Measurements from ENCODE around the gene RCBTB1.
"Not testable (repeated sequence)": the region's sequence is repeated elsewhere in the genome, so short reads cannot be mapped to it uniquely, and the experiment has no call there.

Gene RCBTB1

DNA sequence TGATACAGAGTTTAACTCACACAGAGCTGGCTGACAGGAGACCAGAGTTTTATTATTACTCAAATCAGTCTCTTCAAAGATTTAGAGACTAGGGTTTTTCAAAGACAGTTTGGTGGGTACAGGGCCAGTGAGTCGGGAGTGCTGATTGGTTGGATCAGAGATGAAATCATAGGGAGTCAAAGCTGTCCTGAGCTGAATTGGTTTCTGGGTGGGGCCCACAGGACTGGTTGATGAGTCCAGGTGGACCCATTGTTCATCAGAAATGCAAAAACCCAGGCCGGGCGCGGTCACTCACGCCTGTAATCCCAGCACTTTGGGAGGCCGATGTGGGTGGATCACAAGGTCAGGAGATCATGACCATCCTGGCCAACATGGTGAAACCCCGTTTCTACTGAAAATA lies 17.3 kb upstream of the RCBTB1 start:
- DNase-seq, result not testable (repeated sequence)

GRCh38 chr13:49602005-49602404 lies 16.6 kb upstream of the RCBTB1 start:
- no peak for DNase-seq

DNA sequence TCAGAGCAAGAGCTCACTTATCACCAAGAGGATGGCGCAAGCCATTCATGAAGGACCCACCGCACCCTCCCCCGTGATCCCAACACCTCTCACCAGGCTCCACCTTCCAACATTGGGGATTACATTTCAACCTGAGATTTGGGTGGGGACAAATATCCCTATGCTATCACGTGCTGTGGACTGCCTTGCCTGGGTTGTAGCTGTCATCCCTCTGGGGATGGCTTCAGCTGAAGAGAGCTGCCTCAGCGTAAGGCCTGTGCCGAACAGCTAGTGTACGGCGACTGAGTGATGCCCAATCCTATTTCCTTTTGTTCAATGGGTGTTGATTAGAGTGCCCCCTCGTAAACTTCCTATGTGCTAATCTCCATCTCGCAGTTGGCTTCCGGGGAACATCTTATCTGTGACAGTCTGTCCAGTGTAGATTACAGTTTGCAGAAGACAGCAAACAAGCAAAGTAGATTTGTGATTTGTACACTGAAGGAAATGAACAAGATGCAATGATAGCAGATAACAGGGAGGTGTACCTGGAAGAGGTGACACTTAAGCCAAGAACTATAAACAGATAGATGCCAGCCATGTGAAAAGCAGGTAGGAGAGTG lies 11.8 kb upstream of the RCBTB1 start:
- DNase-seq, result no peak

DNA sequence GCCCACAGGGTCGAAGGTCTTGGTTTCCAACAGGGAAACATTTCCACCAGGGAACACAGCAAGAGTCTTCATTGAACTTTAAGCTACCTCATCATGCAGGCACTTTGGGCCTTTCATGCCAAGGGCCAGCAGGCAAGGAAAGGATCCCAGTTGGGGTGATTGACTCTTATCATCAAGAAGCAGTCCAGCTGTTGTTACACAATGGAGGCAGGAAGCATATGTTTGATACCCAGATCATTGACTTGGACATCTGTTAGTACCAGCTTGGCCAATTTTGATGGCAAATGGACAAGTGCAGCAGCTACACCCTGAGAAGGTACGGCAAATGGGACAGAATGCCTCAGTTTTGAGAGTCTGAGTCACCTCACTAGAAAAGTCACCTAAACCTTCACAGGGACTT lies 10.9 kb upstream of the RCBTB1 start:
- peak; percentile 90 for DNase-seq

DNA sequence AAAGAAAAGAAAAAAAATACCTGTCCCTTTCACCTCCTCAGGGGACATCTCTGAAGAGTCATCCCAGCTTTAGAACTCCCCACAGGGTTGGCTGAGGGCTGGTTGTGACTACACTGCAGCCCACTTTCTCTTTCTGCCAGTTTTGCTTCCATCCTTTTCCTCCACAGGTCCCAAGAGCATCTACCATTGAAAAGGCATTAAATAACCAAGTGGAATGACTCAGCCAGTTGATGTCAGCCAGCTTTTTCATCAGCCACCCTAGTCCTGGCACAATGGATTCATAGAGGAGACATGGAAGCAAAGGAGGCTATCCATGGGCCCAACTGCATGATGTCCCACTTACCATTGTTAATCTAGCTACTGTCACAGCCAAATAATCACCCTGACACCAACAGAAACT lies 9.2 kb upstream of the RCBTB1 start:
- DNase-seq, result no peak

DNA sequence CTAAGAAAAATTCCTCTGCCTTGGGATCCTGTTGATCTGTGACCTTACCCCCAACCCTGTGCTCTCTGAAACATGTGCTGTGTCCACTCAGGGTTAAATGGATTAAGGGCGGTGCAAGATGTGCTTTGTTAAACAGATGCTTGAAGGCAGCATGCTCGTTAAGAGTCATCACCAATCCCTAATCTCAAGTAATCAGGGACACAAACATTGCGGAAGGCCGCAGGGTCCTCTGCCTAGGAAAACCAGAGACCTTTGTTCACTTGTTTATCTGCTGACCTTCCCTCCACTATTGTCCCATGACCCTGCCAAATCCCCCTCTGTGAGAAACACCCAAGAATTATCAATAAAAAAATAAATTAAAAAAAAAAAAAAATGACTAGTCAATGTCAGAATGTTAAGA lies 8.5 kb upstream of the RCBTB1 start:
- DNase-seq, result not testable (repeated sequence)

GRCh38 chr13:49590714-49591113 lies 5.4 kb upstream of the RCBTB1 start:
- not testable (repeated sequence) for DNase-seq

DNA sequence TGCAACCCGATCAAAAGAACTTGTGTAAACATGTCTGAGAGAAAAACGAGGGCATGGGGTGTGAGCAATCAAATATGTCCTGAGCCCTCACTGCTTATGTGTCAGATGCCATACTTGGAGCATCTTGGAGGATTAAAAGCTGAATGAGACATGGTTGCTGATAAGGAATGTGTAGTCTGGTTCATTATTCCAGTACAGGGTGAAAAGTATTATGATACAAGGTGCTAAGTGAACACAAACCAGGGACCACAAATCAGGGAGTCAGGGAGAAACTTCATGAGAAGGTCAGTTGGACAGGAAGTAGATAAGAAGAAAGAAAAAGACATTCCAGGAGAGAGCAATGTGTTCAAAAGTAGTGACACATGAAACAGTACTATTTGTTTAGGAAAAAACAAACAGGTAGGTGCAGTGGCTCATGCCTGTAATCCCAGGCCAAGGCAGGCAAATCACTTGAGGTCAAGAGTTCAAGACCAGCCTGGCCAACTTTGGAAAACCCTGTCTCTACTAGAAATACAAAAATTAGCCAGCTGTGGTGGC lies 2.0 kb upstream of the RCBTB1 start:
- DNase-seq, result no peak

DNA sequence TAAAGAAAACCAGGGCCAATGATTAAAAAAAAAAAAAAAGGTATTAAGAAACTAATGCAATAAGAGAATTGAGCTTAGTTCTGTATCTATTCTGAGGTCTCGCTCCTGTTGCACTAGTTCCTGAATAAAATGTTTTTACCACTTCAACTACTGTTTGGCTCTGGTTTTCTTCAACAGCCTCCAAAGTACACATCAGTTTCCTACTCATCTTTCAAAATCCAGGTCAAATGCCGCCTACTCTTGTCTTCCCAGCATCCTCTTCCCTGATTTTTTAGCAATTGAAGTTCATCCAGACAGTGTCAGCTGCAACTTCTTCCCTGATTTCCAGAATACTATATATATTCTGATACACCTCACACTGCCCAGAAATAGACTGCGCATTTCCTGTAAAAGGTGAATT lies 1.4 kb upstream of the RCBTB1 start:
- no peak for DNase-seq

DNA sequence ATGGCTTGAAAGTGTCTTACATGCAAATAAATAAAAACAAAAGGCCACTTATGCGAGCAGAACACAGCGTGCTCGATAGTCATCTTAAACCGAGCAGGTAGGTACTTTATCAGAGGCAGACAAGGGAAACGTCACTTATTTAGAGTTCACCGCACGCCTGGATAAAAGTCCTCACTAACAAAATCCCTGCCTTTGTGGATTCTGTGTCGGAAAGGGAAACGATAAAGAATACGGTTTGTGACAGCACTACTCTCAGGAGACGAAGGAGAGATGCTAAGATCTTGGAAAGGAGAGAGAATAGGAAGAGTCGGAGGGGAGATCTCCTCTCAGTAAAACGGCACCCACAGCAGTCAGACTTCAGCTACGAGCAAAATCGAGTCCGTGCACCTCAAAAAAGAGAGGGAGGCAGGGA lies 581 bp downstream of the RCBTB1 start:
- DNase-seq, result no peak

- peak; percentile 89 for DNase-seq
These were observed 4.2 kb downstream of the RCBTB1 start for GRCh38 chr13:49580980-49581680.

DNA sequence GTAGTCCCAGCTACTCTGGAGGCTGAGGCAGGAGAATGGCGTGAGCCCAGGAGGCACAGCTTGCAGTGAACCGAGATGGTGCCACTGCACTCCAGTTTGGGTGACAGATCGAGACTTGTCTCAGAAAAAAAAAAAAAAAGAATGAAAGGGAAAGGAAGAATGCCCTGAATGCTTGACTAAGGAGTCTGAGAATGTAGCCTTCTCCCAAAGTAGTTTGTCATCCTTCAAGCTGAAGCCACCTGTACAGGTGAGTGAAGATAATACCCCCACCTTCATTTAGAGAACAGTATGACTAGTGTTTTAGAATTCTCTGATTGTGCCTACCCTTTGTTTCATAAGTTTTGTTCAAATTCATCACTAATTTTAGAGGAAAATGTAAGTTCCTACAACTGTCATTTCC lies 5.9 kb downstream of the RCBTB1 start:
- DNase-seq, result no peak

DNA sequence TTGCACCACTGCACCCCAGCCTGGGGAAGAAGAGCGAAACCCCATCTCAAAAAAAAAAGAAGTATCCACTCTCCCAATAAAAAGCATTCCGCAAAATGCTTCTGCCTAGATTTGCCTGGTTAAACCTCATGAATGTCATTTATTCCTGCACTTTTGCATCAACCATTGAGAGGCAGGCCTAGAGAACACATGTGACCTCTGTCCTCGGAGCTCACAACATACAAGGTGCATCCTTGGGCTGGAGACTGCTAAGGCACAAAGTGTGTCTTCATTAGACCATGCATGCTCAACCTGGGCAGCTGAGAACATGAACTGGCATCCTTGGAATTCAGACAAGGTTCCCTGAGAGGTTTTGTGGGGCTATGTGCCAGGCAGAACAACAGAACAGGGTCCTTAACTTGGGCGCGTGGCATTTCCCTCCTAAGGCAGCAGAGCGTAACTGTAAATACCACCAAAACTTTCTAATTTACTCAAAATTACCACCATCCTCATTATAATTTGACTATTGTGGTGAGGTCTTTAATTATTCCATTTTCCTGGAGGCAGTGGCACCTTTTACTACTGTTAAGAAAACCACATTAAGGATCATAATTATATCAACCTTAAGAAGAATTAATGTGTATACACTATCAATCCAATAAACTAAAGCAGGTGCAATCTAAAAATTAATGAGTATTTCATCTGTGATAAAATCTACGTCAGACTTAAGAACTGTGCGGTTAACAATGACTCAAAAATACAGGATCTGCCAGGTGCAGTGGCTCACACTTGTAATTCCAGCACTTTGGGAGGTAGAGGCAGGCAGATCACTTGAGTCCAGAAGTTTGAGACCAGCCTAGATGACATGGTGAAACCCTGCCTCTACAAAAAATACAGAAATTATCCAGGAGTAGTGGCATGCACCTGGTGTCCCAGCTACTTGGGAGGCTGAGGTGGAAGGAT lies 13.8 kb downstream of the RCBTB1 start:
- DNase-seq, result no peak

- no peak for DNase-seq
These were observed 15.2 kb downstream of the RCBTB1 start for GRCh38 chr13:49569993-49570689.

- DNase-seq, result no peak
These were observed 17.9 kb downstream of the RCBTB1 start for GRCh38 chr13:49567491-49567890.

DNA sequence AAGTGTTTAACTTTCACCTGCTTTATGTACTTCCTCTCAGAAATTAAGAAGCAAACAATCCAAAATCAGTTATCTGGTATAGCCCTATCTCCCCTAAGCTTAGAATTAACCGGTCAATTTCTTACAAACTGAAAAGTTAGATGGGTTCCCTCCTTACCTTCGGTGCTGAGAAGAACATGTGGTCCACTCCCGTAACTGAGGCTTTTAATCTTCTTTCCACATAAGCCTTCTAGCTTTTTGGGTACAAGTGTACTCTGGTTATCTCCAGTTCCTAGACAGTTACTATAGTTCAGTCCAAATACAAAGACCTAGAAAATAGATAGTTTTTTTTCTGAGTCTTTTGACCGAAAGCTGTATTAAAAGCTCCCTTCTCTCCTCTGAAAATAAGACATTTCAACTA lies 18.9 kb downstream of the RCBTB1 start:
- no peak for DNase-seq

- DNase-seq, result not testable (repeated sequence)
These were observed 19.9 kb downstream of the RCBTB1 start for GRCh38 chr13:49565461-49565860.

DNA sequence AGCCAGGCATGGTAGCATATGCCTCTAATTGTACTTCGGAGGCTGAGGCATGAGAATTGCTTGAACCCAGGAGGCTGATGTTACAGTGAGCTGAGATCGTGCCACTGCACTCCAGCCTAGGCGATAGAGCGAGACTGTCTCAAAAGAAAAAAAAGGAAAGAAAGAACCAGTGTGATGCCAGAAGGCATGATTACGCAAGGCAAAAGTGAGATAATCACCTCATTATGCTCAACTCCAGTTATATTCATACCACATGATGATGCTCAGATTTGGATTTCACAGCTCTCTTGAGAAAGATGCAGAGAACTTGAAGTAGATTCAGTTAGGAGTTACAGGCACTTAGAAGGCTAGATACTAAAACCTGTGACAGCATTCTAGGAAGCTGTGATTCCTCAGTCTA lies 21.8 kb downstream of the RCBTB1 start:
- no peak for DNase-seq

DNA sequence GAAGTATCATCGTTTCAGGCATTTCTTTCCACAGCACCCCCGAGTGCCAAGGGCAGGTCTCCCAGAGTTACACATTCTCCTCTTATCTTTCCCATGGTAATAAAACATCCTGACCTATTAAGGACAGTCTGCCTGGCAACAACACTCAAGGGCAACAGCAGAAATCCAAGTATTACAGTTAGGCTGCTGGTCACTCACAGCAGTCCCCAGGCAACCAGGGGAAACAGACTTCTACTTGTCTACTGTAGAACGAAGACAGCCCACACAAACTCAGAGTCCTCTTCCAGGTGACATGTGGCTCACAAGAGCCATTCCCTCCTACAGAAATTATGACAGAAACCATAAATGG lies 24.3 kb downstream of the RCBTB1 start:
- no peak for DNase-seq

DNA sequence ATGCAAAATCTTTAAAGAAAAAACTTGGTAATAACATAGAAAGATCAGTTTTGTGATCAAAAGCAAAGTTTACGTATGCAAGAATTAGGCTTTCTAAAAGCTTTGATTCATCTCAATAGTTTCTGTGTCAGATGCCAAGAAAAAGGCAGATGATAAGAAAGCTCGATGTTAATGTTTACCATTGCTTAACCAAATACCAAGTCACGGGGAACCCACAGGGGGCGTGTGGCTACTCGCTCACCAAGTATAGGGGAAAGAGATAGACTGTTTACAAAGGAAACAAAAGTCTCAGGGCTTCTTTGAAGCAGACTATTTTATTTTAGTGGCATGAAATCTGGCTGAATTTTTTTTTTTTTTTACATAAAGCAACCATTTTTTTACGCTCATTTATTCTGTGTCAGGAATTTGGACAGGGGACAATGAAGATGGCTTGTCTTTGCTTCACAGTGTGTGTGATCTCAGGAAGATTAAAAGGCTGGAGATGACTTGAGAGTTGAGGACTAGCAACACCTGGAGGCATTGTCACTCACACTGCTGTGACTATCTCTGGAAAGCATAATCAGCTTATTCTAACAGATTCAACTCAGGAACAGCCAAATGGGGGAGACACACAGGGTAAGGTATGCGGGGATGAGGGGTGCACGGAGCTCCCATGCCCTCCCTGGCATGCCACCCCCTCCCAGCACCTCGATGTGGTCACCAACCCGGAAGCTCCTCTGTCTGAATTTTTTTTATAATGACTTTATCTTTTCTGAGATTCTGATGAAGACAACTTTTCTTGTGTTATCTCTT lies 24.9 kb downstream of the RCBTB1 start:
- DNase-seq, result no peak

- DNase-seq, result no peak
These were observed 26.4 kb downstream of the RCBTB1 start for GRCh38 chr13:49559006-49559405.

DNA sequence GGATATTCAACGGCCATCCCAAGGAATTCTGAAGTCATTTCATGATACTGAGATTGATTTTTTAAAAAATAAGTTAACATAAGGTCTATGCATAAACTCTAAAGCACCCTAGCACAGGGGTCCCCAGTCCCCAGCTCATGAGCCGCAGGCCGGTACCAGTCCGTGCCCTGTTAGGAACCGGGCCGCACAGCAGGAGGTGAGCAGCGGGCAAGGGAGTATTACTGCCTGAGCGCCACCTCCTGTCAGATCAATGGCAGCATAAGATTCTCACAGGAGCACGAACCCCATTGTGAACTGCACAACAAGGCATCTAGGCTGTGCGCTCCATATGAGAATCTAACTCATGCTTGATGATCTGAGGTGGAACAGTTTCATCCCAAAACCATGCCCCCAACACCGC lies 31.0 kb downstream of the RCBTB1 start:
- DNase-seq, result no peak

All from NCI-H524 treated with DMSO at 0.1 percent for 48 hours (cell line).